GM12892 (cell line): ENCODE data around the gene TMEM82.

Experiments
- POLR2A ChIP-seq: IDR thresholded peaks from 2 replicates; pipeline ENCODE4 v1.6.1; 2011; ENCODE audit warnings: low read depth, low read length, control low read depth
- POLR2AphosphoS5 ChIP-seq: IDR thresholded peaks from 2 replicates; pipeline ENCODE4 v1.6.1; 2011; ENCODE audit warnings: low read depth, low read length, control low read depth

- TF ChIP-seq POLR2AphosphoS5 (no peak), POLR2A (no peak)
Measured at GRCh38 chr1:15757575-15758342, 15.5 kb downstream of the TMEM82 start.
